HG03520 (cell line): ENCODE measurements around the gene MVB12B.
"Not testable (repeated sequence)": the region's sequence is repeated elsewhere in the genome, so short reads cannot be mapped to it uniquely, and the experiment has no call there.

ENCODE experiments used
- ATAC-seq: cut with Tn5 transposase; IDR thresholded peaks from one replicate; pipeline ENCODE4 v1.9.1; 2021; ENCODE audit warnings: mild to moderate bottlenecking, moderate library complexity; ENCODE audit not compliant: unreplicated experiment

MVB12B gene

GRCh38 chr9:126326228-126327005, at the start of gene MVB12B:
TSS of gene MVB12B (plus strand) at chr9:126326829. CDS start at chr9:126326930, 101 bp downstream.
- no peak for ATAC-seq

GRCh38 chr9:126283799-126284465, 42.7 kb upstream of the MVB12B start:
- no peak for ATAC-seq

GRCh38 chr9:126285652-126286051, 41.0 kb upstream of the MVB12B start:
- ATAC-seq, result not testable (repeated sequence)

- ATAC-seq, result no peak
These were observed 39.3 kb upstream of the MVB12B start for GRCh38 chr9:126287166-126287866.

- no peak for ATAC-seq
These were observed 35.8 kb upstream of the MVB12B start for GRCh38 chr9:126290871-126291270.

- no peak for ATAC-seq
These were observed 34.7 kb upstream of the MVB12B start for GRCh38 chr9:126291925-126292324.

- no peak for ATAC-seq
These were observed 33.7 kb upstream of the MVB12B start for GRCh38 chr9:126292736-126293521.

- ATAC-seq, result no peak
These were observed 33.1 kb upstream of the MVB12B start for GRCh38 chr9:126293522-126293889.

- no peak for ATAC-seq
These were observed 32.1 kb upstream of the MVB12B start for GRCh38 chr9:126294331-126295081.

- ATAC-seq, result no peak
These were observed 31.5 kb upstream of the MVB12B start for GRCh38 chr9:126295082-126295477.

- no peak for ATAC-seq
These were observed 31.1 kb upstream of the MVB12B start for GRCh38 chr9:126295516-126295915.

- no peak for ATAC-seq
These were observed 30.6 kb upstream of the MVB12B start for GRCh38 chr9:126295936-126296600.

- ATAC-seq, result no peak
These were observed 29.9 kb upstream of the MVB12B start for GRCh38 chr9:126296687-126297086.

GRCh38 chr9:126297661-126298060, 29.0 kb upstream of the MVB12B start:
- no peak for ATAC-seq

GRCh38 chr9:126298063-126298801, 28.4 kb upstream of the MVB12B start:
- no peak for ATAC-seq

GRCh38 chr9:126299706-126300276, 26.8 kb upstream of the MVB12B start:
- no peak for ATAC-seq

- ATAC-seq, result no peak
These were observed 25.4 kb upstream of the MVB12B start for GRCh38 chr9:126301196-126301595.

- no peak for ATAC-seq
These were observed 24.5 kb upstream of the MVB12B start for GRCh38 chr9:126301985-126302603.
